ENCODE results near the gene SLC6A3.

SLC6A3 gene

GRCh38 chr5:1347571-1347970 lies 97.7 kb downstream of the SLC6A3 start:
- Histone ChIP-seq H3K4me3 (replicated peaks; ENCODE audit: insufficient read depth, low read length) (no peak overlapping the region), H3K27ac (replicated peaks) (no peak overlapping the region), H3K27me3 (ENCODE audit: insufficient read depth, poor library complexity, severe bottlenecking) (no peaks in the 10 kb centered on the region)
- DNase-seq (ENCODE audit: low read depth in 1 of 2, low spot score in 1 of 2): no peak
- TF ChIP-seq POLR2AphosphoS5 (IDR thresholded peaks at IDR 0.05; ENCODE audit: low read depth): no peak
- no peak for TF ChIP-seq SPI1 (IDR thresholded peaks at IDR 0.05; ENCODE audit: borderline replicate concordance, low read depth)
- no peak for TF ChIP-seq REST (IDR thresholded peaks at IDR 0.05; ENCODE audit: insufficient replicate concordance, low read depth)
- no peak for TF ChIP-seq CTCF (IDR thresholded peaks at IDR 0.05; ENCODE audit: insufficient read depth, low read length)
- TF ChIP-seq GABPA (IDR thresholded peaks at IDR 0.05; ENCODE audit: low read depth): no peak

DNA sequence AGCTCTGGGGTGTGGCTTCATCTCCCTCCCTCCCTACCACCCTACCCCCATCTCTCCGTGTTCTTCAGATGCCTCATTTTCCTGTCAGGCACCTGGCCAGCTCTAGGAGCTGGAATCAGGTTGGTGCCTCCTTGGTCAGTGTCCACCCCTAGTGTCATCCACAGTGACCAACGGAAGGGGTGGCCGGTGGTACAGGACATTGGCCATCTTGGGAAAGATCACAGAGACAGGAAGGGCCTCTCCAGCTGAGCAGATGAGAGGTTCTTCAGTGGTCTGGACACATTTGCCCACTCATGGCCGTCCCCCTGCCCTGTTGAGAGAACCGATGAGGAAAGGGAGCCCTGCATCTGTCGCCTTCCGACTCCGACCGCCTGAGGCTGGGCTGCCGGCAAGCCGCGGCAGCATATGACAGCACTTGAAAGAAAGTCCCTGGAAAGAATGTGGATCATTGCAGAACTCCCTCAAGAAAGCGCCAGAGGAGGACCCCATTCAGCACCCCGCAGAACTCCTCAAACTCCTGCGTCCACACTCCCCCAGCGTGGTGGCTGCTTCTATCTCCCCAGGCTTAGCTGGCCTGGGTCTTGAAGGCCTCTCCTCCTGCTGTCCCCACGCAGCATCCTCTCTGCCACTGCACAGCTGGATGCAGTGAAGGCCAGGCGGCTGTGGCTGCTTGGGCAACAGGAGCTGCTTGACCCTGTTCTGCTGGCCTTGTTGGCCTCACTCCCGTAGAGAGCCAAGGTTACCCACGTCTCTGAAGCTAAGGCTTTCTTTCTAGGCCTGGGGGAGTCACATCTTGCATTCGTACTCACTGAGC lies 98.4 kb downstream of the SLC6A3 start:
- no peak overlapping the region for H3K4me3 ChIP-seq (replicated peaks; ENCODE audit: insufficient read depth, low read length)
- DNase-seq (ENCODE audit: low read depth in 1 of 2, low spot score in 1 of 2): no peak
- no peak overlapping the region for H3K27ac ChIP-seq (replicated peaks)
- TF ChIP-seq REST (IDR thresholded peaks at IDR 0.05; ENCODE audit: insufficient replicate concordance, low read depth) (no peak), GABPA (IDR thresholded peaks at IDR 0.05; ENCODE audit: low read depth) (no peak), CTCF (IDR thresholded peaks at IDR 0.05; ENCODE audit: insufficient read depth, low read length) (no peak), POLR2AphosphoS5 (IDR thresholded peaks at IDR 0.05; ENCODE audit: low read depth) (no peak), SPI1 (IDR thresholded peaks at IDR 0.05; ENCODE audit: borderline replicate concordance, low read depth) (no peak)
- no peaks in the 10 kb centered on the region for H3K27me3 ChIP-seq (ENCODE audit: insufficient read depth, poor library complexity, severe bottlenecking)

GRCh38 chr5:1345876-1346626 lies 99.2 kb downstream of the SLC6A3 start:
- H3K27me3 ChIP-seq (ENCODE audit: insufficient read depth, poor library complexity, severe bottlenecking): no peaks in the 10 kb centered on the region
- no peak for DNase-seq (ENCODE audit: low read depth in 1 of 2, low spot score in 1 of 2)
- TF ChIP-seq GABPA (IDR thresholded peaks at IDR 0.05; ENCODE audit: low read depth) (no peak), REST (IDR thresholded peaks at IDR 0.05; ENCODE audit: insufficient replicate concordance, low read depth) (no peak), SPI1 (IDR thresholded peaks at IDR 0.05; ENCODE audit: borderline replicate concordance, low read depth) (no peak), POLR2AphosphoS5 (IDR thresholded peaks at IDR 0.05; ENCODE audit: low read depth) (no peak), CTCF (IDR thresholded peaks at IDR 0.05; ENCODE audit: insufficient read depth, low read length) (no peak)
- H3K27ac ChIP-seq (replicated peaks): no peak overlapping the region; the same call in 1 of the 2 replicates
- peak overlapping the region; percentile 89 for H3K4me3 ChIP-seq (replicated peaks; ENCODE audit: insufficient read depth, low read length)
